HG02885 (cell line): ENCODE data around the gene SSRP1.
"Not testable (repeated sequence)": the region's sequence is repeated elsewhere in the genome, so short reads cannot be mapped to it uniquely, and the experiment has no call there.

Experiments
- ATAC-seq: cut with Tn5 transposase; IDR thresholded peaks from one replicate; pipeline ENCODE4 v1.9.1; 2021; ENCODE audit warnings: mild to moderate bottlenecking; ENCODE audit not compliant: unreplicated experiment, poor library complexity

Gene SSRP1

DNA sequence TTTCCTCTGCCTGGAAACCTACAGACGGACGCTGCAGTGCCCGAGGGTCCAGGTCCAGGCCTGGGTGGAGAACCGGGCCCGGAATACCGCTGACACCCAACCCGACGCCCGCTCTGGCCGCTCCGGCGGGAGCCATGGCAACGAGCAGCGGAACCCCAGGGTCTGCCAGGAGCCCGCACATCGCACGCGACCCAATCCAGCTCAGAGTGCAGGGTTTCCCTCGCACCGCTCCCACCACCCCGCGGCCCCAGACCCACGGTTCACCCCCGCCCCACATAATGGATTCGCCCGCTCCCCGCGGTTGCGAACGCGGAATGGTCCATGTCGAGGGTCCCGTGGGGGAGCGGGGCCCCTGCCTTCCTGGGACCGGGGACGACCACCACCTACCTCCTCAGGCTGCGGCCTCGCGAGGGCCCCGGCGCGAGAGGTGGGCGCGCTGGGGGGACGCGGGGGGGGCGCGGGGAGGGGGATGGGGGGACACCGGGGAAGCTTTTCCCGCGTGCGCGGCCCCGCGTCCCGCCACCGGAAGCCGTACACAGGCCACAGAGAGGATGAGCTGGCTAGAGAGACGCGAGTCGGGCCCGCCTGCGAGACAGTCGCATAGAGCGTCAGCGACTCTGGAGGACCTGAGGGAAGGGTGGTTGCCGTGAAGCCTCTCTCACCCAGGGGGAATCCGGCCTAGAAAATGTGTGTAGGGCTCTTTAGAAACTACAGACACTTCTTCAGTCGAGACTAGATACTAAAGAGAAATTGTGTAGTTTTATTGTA, at the start of gene SSRP1:
TSS of gene SSRP1 (minus strand) at position 550 of the 768 bp plus-strand sequence. CDS start 771 bp downstream, outside the sequence.
- peak; percentile 99 for ATAC-seq

DNA sequence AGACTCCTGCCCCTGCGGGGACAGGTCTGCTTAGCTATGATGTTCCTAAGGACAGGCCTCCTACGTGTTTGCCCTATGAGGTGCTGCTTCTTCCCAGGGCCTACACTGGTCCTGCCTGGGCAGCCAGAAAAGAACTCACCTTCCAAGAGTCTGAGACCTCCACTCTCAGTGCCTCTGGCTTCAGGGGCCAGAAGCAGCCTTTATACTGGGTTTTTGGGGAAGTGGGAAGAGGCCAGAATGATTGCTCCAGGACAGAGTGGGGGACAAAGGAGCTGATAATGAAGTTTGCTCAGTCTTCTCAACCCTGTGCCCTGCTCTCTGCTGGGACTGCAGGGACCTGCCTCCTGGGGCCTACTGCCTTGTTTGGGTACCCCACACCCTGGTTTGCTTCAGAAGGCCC, 45.3 kb upstream of the SSRP1 start, which contains the start of gene PRG3:
TSS of gene PRG3 (minus strand) at position 176 of the 400 bp plus-strand sequence. CDS start 442 bp downstream, outside the sequence.
- no peak for ATAC-seq

DNA sequence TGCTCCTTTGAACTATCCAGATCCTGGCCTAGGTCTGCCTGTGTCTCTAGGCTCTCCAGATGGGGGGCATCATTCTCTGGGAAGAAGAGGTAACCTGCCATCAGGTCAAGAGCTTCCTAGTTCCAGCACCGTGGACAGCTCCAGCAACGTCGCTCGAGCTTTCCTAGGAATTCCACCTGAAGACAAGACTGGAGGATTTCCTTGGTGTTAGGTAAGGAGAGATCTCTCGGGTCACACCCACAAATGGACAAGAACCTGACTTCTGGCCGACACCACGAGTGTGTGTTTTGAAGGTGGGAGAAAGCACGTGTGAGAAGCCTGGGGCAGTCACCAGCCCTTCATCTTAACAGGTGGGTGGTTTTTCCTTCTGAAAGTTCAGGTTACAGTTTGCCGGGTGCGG, 44.0 kb upstream of the SSRP1 start:
- ATAC-seq, result no peak

- ATAC-seq, result no peak
Measured at GRCh38 chr11:57378186-57378585, 42.5 kb upstream of the SSRP1 start.

DNA sequence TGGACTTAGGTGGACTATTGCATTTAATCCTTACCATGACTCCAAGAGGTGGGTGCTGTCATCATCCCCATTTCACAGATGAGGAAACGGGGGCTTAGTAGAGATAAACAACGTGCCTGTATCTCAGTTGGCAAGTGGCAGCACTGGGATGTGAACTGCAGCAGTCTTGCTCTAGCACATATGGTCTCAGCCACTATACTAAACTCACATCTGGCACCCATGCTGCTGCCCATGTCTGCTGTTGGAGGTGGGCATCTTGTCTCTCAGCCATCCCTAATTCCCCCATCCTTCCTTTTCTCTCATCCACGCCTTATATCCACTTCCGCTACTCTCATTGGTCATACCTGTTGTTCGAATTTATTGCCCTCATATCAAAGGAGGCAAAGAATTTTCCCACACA, 41.4 kb upstream of the SSRP1 start:
- no peak for ATAC-seq

GRCh38 chr11:57376095-57377090, 40.7 kb upstream of the SSRP1 start:
- no peak for ATAC-seq

DNA sequence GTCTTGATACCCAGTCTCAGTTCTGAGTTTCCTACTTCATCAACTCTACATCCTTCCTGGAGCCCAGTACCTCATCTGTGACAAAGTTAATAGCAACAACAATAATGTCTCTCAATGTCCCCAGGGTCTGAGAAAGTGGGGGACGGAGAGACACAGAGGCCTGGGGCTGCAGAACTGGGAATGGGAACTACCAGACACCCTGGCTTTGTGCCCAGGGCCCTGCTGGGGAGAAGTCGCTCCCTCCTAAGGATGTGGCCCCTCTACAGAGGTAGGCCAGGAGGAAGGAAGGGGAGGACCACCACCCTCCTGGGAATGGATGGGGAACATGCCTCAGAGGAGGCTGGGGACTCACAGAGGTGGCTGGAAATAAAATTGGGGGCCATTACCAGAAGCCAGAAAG, 39.8 kb upstream of the SSRP1 start:
- ATAC-seq, result no peak

DNA sequence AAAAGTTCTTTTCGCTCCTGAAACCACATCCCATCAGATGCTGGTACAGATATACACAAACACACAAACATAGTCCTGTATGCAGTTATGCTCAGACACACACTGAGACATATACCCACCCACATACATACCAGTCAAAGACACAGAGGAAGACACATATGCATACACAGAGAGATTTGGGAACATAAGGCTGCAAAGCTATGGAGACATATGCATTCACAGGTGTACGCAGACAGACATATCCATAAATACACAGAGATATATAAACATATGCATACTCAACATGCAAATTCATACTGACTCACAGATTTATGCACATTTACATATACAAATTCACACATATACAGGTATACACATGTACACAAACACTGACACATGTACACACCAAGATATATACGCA, 39.3 kb upstream of the SSRP1 start:
- no peak for ATAC-seq

- ATAC-seq, result no peak
Measured at GRCh38 chr11:57373146-57373545, 37.5 kb upstream of the SSRP1 start.

- ATAC-seq, result no peak
Measured at GRCh38 chr11:57370941-57371340, 35.2 kb upstream of the SSRP1 start.

- ATAC-seq, result no peak
Measured at GRCh38 chr11:57370251-57370650, 34.6 kb upstream of the SSRP1 start.

DNA sequence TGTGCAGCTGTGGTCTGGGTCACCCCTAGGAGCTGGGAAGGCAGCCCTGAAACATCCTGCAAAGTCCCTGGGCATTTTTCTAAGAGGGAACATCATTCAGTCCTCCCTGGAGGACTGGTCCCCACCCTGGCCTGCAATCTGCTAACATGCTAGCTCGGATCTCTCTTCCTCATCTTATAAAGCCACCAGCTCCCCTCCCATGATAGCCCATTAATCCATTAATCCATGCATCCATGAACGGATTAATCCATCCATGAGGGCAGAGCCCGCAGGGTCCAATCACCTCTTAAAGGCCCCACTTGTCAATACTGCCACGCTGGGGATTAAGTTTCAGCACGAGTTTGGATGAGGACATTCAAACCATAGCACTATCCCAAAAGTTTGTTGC, 33.1 kb upstream of the SSRP1 start:
- no peak for ATAC-seq

DNA sequence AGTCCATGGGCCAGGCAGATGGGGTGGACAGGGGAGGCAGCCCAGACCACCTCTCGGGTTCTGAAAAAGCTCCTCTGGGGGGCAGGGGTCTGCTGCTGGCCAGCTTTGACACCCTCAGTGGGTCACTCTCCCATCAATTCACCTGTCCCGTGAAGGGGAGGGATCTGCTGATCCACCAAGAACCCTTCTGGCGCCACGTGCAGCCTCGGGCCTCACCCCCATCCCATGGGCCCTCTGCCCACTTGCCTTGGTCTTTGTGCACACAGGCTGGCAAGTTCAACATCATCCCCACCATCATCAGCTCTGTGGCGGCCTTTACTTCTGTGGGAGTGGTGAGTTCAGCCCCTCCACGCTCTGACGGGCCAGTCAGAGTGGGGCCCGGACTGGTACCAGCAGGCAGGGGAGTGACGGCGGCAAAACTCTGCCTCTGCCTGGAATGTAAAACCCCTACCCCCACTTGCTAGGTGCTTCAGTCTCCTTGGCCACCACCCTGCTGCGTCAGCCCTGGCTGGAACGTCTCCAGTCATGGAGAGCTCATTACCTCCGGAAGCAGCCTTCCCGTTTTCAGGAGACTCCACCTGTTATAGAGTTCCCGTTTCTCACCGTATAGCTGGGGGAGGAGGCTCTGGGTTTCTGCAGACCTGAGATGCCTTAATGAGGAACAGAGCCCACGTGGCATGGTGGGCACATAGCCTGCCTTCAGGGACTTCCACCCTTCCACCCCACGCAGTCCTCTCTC, 32.6 kb upstream of the SSRP1 start:
- ATAC-seq, result no peak

DNA sequence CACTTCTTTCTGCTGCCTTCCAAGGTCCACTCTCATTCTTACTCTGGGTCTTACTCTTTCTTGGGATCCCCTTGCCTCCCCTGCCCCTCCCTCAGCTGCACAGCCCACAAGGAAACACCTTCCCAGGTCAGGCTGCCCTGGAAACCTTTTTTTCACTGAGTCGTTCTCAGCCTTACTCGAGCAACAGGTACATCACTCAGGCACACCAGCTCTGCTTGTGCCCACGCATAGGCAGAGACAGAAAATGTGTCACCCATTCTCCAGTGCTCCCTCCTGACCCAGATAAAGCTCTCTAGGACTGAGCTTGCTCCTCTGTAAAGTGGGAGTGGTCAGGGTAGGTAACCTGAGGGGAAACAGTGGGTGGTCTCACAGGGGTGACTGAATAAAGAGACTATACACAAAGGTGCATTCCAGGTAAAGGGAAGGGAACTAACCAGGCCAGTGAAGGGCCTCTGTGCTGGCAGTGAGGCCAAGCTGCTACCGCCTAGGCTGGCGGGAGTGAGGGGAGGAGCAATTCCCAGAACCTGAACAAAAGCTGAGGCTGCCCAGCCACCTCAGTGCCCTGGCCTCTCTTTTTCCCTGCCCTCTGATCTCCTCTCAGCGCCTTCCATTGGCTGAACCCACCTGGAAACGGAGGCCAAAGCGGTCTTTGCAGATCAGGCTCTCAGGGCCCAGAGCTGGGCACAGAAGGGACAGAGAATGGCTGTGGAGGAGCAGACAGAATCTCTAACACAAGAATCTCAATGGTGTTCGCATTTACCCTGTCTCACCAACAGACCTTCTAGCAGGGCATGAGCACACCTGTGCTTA, 29.4 kb upstream of the SSRP1 start:
- ATAC-seq, result no peak

DNA sequence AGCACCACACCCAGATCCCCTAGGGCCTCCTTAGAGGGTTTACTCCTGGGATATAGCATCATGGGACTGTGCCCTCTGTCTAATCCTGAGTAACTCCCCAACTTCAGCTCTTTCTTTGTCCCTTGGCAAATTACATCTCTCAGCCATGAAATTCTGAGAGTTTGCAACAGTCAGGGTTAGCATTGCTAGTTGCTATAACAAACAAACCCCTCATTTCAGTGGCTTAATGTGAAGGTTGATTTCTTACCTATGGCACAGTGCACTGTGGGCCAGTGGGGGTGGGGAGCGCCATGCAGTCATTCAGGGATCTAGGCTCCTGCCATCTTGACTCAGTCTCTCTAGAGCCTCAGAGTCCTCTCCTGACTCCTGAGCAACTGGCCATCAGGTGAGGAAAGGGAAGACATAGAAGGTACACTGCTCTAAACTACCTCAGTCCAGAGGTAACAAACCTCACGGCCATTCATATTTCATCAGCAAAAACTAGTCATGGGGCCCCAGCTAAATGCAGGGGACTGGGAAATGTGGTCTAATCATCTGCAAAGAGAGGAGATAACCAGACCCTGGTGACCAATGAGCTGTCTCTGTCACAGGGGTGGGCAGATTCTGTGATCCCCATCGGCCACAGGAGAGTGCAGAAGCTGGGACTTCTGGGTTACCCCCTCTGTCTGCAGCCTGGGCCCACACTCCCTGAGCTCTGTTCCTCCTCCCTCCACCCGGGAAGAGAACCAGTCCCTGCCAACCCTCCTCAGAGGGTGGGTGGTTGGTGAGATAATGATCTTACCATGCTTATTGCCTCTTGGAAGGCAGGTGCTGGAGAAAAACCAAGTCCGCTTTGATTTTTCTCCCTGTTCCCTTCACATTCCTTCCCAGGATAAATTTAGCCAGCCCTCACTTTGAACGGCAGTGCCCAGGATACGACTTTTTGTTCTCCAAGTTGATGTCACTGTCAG, 27.7 kb upstream of the SSRP1 start:
- ATAC-seq, result no peak

DNA sequence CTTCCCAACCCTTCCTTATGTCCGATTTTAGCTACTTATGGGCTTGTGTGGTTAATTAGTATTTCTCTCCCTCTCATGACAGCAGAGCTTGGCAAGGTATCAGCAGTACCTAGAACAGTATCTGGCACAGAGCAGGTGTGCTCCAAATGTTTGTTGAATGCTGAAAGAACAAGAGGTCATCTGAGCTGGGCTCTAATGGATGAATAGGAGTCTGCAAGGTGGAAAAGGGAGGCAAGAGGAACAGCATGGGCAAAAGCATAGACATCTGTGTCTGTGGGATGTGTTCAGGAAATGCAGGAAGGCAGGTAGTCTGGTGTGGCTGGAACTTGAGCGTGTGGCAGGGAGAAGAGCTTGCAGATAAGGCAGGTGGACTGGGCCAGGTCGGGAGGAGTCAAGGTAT, 26.2 kb upstream of the SSRP1 start:
- ATAC-seq, result no peak

GRCh38 chr11:57361420-57361819, 25.7 kb upstream of the SSRP1 start:
- not testable (repeated sequence) for ATAC-seq

- ATAC-seq, result no peak
Measured at GRCh38 chr11:57360991-57361390, 25.3 kb upstream of the SSRP1 start.
